ENCODE measurements around the gene SEPHS2.

SEPHS2 gene

GRCh38 chr16:30476991-30477390, 31.3 kb upstream of the SEPHS2 start:
- no peak overlapping the region for H3K4me3 ChIP-seq (ENCODE audit: control insufficient read depth, low read depth, low read length)
- no peak for DNase-seq (ENCODE audit: low read depth)
- no peak for TF ChIP-seq CTCF (conservative IDR thresholded peaks at IDR 0.05; ENCODE audit: control insufficient read depth, insufficient read depth, low read depth, low read length)

- TF ChIP-seq CTCF (conservative IDR thresholded peaks at IDR 0.05; ENCODE audit: control insufficient read depth, insufficient read depth, low read depth, low read length): no peak
- no peak overlapping the region for H3K4me3 ChIP-seq (ENCODE audit: control insufficient read depth, low read depth, low read length)
- no peak for DNase-seq (ENCODE audit: low read depth)
Measured at GRCh38 chr16:30474684-30475083, 29.0 kb upstream of the SEPHS2 start.

- no peak overlapping the region for H3K4me3 ChIP-seq (ENCODE audit: control insufficient read depth, low read depth, low read length)
- TF ChIP-seq CTCF (conservative IDR thresholded peaks at IDR 0.05; ENCODE audit: control insufficient read depth, insufficient read depth, low read depth, low read length): no peak
- no peak for DNase-seq (ENCODE audit: low read depth)
Measured at GRCh38 chr16:30474074-30474452, 28.4 kb upstream of the SEPHS2 start.

GRCh38 chr16:30473231-30474073, 27.8 kb upstream of the SEPHS2 start:
- no peak for TF ChIP-seq CTCF (conservative IDR thresholded peaks at IDR 0.05; ENCODE audit: control insufficient read depth, insufficient read depth, low read depth, low read length)
- DNase-seq (ENCODE audit: low read depth): no peak
- H3K4me3 ChIP-seq (ENCODE audit: control insufficient read depth, low read depth, low read length): no peak overlapping the region

- H3K4me3 ChIP-seq (ENCODE audit: control insufficient read depth, low read depth, low read length): no peak within 1 kb of the TSS
- no peak for DNase-seq (ENCODE audit: low read depth)
- TF ChIP-seq CTCF (conservative IDR thresholded peaks at IDR 0.05; ENCODE audit: control insufficient read depth, insufficient read depth, low read depth, low read length): no peak
Measured at GRCh38 chr16:30472328-30472942, 26.8 kb upstream of the SEPHS2 start, which contains the start of gene ITGAL. ITGAL (plus strand) TSS chr16:30472742; CDS start chr16:30472838, 96 bp downstream.

GRCh38 chr16:30470632-30470995, 24.9 kb upstream of the SEPHS2 start:
- no peak overlapping the region for H3K4me3 ChIP-seq (ENCODE audit: control insufficient read depth, low read depth, low read length)
- no peak for TF ChIP-seq CTCF (conservative IDR thresholded peaks at IDR 0.05; ENCODE audit: control insufficient read depth, insufficient read depth, low read depth, low read length)
- no peak for DNase-seq (ENCODE audit: low read depth)
